Measurements from ENCODE around the gene GSK3B. TPM values are rescaled to one million over a fixed set of nuclear protein-coding genes. Genes with fewer than 3 reads are reported as not detected.

The GSK3B gene
- total RNA-seq, 1 experiment from 2014 or later: 56.5 TPM

- Histone ChIP-seq H3K4me2 (ENCODE audit: insufficient read depth, insufficient read length, low read length) (no peak overlapping the region), H4K91ac (ENCODE audit: insufficient read length, low read depth, low read length) (no peak overlapping the region), H3K4ac (ENCODE audit: low read depth, low read length) (no peak overlapping the region), H2BK5ac (ENCODE audit: insufficient read length, low read length) (no peak overlapping the region), H3K27me3 (ENCODE audit: insufficient read depth, low read length) (no peaks in the 10 kb centered on the region), H3K9ac (ENCODE audit: extremely low read depth, insufficient read length, low read length) (no peak overlapping the region), H4K8ac (replicated peaks; ENCODE audit: insufficient read length, low read depth, low read length) (no peak overlapping the region), H3K79me1 (ENCODE audit: insufficient read depth, low read depth, low read length, poor library complexity, severe bottlenecking) (peaks cover 8% of the 10 kb centered on the region), H4K5ac (ENCODE audit: insufficient read length, low read depth, low read length) (no peak overlapping the region), H2BK15ac (ENCODE audit: low read depth, low read length) (no peak overlapping the region), H2BK20ac (ENCODE audit: low read depth, low read length, poor library complexity, severe bottlenecking) (no peak overlapping the region), H3K79me2 (ENCODE audit: insufficient read depth, low read length) (peaks cover 11% of the 10 kb centered on the region; the same call in 1 of the 2 replicates), H3T11ph (ENCODE audit: low read length) (no peak overlapping the region), H3K9me3 (ENCODE audit: control insufficient read depth, low read depth, low read length) (no peaks in the 10 kb centered on the region), H3K56ac (ENCODE audit: insufficient read length, low read depth, low read length) (no peak overlapping the region), H4K20me1 (ENCODE audit: control insufficient read depth, insufficient read depth, insufficient read length) (peaks cover 2% of the 10 kb centered on the region), H2BK120ac (ENCODE audit: low read depth, low read length, poor library complexity, severe bottlenecking) (no peak overlapping the region), H3K23me2 (ENCODE audit: insufficient read length, low read depth, low read length, poor library complexity, severe bottlenecking) (no peaks in the 10 kb centered on the region), H3K23ac (ENCODE audit: insufficient read length, low read depth, low read length) (no peak overlapping the region), H2AFZ (ENCODE audit: low read length) (no peak overlapping the region), H3K4me1 (ENCODE audit: insufficient read depth, low read length) (no peaks in the 10 kb centered on the region), H2AK5ac (ENCODE audit: insufficient read length, low read length) (no peak overlapping the region), H2BK12ac (ENCODE audit: insufficient read length, low read depth, low read length) (no peak overlapping the region), H3K18ac (ENCODE audit: insufficient read length, low read depth, low read length) (no peak overlapping the region), H3K14ac (ENCODE audit: insufficient read depth, low read length) (no peak overlapping the region), H3K27ac (ENCODE audit: insufficient read length, low read depth, low read length) (no peak overlapping the region)
- H3K9me3 Mint-ChIP-seq: no peaks in the 10 kb centered on the region
- no peak for DNase-seq
- no peaks in the 10 kb centered on the region for H3K27me3 Mint-ChIP-seq (ENCODE audit: low read depth)
- H3K36me3 Mint-ChIP-seq (ENCODE audit: insufficient read depth in 1 of 3, low read depth in 3 of 3): peaks cover 0 to 2% (median 0%) of the 10 kb centered on the region in 3 experiments; a peak in 1 of 7 replicates
- H3K4me1 Mint-ChIP-seq: peaks cover 14 to 23% of the 10 kb centered on the region in 2 experiments
- no peak overlapping the region for H3K27ac Mint-ChIP-seq
- TF ChIP-seq CTCF (conservative IDR thresholded peaks at IDR 0.05): no peak
- WGBS (ENCODE audit: extremely low coverage, insufficient read length, low lambda C conversion rate): no CpG with 5 or more reads among the region's 4 CpGs
- no peak overlapping the region for H3K4me3 Mint-ChIP-seq
Observed at GRCh38 chr3:120066634-120067033, 27.6 kb downstream of the GSK3B start.
